Activated naive CD8-positive, alpha-beta T cell (primary cell): ENCODE data around the gene HLA-A.

Experiments
- H3K27ac Mint-ChIP-seq: one replicate; pipeline ENCODE4 v1.8.0; 2021; ENCODE audit warnings: mixed read lengths
- H3K27me3 Mint-ChIP-seq: one replicate; pipeline ENCODE4 v1.8.0; 2021; ENCODE audit warnings: mixed read lengths
- H3K36me3 Mint-ChIP-seq: one replicate; pipeline ENCODE4 v1.8.0; 2021; ENCODE audit warnings: mixed read lengths
- H3K4me1 Mint-ChIP-seq: one replicate; pipeline ENCODE4 v1.8.0; 2021; ENCODE audit warnings: low read depth, mixed read lengths
- H3K4me3 Mint-ChIP-seq: one replicate; pipeline ENCODE4 v1.8.0; 2021; ENCODE audit warnings: mild to moderate bottlenecking, mixed read lengths
- H3K9me3 Mint-ChIP-seq: one replicate; pipeline ENCODE4 v1.8.0; 2021; ENCODE audit warnings: low read depth, mixed read lengths

HLA-A gene

DNA sequence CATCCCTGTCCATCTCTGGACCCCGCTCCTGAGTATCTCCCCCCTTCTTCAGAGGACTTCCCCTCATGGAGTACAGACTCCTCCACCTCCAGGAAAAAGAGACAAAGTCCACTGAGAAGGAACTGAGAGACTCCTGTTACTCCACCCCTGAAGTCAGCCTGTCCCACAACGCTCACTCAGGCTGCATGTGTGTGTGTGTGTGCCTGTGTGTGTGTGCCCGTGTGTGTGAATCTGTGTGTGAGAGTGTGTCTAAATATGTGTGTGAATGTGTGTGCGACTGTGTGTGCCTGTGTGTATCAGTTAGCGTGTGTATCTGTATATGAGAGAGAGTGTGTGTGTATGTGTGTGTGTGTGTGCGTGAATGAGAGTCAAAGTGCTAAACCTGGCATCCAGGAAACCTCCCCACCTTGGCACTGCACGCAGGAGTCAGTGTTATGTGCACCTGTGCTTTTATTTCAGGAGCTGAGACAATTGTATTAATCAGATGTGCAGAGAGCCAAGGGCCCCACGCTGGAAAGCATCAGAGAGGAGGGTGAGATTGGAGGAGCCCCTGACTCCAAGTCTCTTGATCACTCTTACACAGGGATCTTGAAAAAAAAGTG is 39.0 kb downstream of the HLA-A start:
- H3K27me3 Mint-ChIP-seq, result peaks cover 8% of the 10 kb centered on the region
- H3K36me3 Mint-ChIP-seq, result no peaks in the 10 kb centered on the region
- H3K9me3 Mint-ChIP-seq, result no peaks in the 10 kb centered on the region
- no peak overlapping the region for H3K4me3 Mint-ChIP-seq
- no peak overlapping the region for H3K27ac Mint-ChIP-seq
- H3K4me1 Mint-ChIP-seq, result peaks cover 9% of the 10 kb centered on the region

DNA sequence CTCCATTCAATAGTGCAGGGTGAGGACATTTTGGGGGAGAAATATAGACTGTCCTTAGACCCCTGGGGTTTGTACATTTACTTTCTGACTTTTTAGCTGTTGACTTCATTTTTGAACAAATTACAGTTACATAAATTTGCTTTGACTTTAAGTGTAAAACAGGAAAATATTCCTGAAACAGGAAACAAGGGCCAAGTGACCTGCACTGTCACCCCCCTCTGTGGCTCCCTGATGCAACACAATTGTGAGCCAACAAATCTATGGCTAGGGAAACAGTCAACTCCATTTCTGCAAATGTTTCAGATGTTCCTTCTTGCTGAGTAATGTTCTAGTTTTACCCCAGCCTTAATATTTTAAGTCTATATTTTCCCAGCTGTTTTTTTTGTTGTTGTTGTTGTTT is 39.8 kb downstream of the HLA-A start:
- peaks cover 4% of the 10 kb centered on the region for H3K27me3 Mint-ChIP-seq
- H3K27ac Mint-ChIP-seq, result no peak overlapping the region
- no peak overlapping the region for H3K4me3 Mint-ChIP-seq
- H3K4me1 Mint-ChIP-seq, result peaks cover 5% of the 10 kb centered on the region
- peaks cover 2% of the 10 kb centered on the region for H3K36me3 Mint-ChIP-seq
- no peaks in the 10 kb centered on the region for H3K9me3 Mint-ChIP-seq

DNA sequence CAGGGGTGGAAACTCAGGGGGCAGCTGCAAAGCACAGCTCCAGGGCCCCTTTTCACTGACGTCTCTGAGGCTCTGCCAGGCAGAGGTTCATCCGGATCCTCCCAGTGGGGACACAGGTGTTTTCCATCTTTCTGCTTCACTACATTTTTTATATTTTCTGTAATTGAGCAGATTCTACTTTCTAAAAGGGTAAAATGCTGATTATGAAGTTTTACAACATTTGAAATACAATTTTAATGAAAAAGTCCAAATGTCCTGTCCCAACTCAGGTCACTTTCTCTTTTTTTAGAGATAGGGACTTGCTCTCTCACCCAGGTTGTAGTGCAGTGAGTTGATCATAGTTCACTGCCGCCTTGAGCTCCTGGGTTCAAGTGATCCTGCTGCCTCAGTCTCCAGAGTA is 41.9 kb downstream of the HLA-A start:
- no peaks in the 10 kb centered on the region for H3K9me3 Mint-ChIP-seq
- H3K4me3 Mint-ChIP-seq, result no peak overlapping the region
- peaks cover 8% of the 10 kb centered on the region for H3K36me3 Mint-ChIP-seq
- H3K4me1 Mint-ChIP-seq, result no peaks in the 10 kb centered on the region
- no peak overlapping the region for H3K27ac Mint-ChIP-seq
- H3K27me3 Mint-ChIP-seq, result no peaks in the 10 kb centered on the region

DNA sequence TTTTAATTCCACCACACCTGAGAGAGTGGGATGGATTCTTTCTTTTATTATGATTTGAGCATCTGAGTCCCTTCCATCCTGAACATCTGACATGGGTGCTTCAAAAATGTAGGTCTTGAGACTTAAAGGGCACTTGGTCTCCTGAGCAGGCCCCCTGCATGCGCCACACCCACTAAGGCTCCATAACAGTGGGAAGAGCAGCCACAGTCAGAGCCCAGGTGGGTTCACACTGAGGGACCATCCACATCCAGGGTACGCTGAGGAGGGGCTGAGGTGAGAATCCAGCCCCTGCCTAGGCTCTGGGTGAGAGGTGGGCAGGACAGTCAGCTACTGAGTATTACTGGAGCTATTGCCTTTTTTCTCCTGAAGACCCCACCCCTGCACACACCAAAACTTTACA is 42.7 kb downstream of the HLA-A start:
- Mint-ChIP-seq H3K27me3 (no peaks in the 10 kb centered on the region), H3K4me1 (no peaks in the 10 kb centered on the region), H3K27ac (no peak overlapping the region), H3K36me3 (peaks cover 10% of the 10 kb centered on the region), H3K4me3 (no peak overlapping the region), H3K9me3 (no peaks in the 10 kb centered on the region)

DNA sequence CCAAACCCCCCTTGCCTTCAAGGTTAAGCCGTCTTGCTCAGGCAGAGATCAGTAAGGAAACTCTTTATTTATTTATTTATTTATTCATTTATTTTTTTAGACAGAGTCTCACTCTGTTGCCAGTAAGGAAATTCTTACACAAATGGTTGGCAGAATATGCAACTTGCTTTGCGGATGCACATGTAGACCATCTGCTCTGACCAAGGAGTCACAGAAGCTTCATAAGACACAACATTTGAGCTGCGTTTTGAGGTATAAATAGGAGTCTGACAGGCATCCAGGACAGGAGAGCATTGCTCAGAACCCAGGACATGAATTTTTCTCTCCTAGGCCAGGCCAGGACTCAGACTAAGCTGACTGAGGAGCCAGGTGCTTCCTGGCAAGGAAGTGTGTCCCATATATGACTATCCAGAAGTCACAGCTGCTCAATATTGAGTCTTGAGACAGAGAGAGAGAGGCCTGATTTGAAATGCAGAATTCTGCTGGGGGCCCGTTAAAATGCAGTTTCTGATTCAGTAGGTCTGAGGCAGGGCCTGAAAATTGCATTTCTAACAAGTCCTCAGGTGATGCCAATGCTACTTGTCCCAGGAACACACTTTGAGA is 43.9 kb downstream of the HLA-A start:
- Mint-ChIP-seq H3K4me3 (no peak overlapping the region), H3K27me3 (no peaks in the 10 kb centered on the region), H3K27ac (no peak overlapping the region), H3K36me3 (peaks cover 10% of the 10 kb centered on the region), H3K9me3 (no peaks in the 10 kb centered on the region), H3K4me1 (no peaks in the 10 kb centered on the region)

DNA sequence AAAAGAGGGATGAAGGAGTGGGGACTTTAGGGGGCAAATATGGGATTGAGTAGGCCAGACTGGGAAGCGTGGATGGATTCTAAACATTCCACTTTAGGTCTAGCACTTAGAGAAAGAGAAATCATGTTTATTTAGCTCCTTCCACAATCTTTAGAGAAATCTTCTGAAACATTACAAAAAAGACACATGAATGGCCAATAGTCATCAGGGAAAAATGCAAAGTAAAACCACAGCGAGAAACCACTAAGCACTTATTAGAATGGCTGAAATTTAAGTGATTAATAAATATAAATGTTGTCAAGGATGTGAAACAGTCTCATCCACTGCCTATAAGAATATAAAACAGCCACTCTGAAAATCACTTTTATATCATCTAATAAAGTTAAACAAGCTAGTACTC is 46.9 kb downstream of the HLA-A start:
- Mint-ChIP-seq H3K4me3 (no peak overlapping the region), H3K27me3 (no peaks in the 10 kb centered on the region), H3K4me1 (no peaks in the 10 kb centered on the region), H3K27ac (no peak overlapping the region), H3K9me3 (no peaks in the 10 kb centered on the region), H3K36me3 (peaks cover 15% of the 10 kb centered on the region)

DNA sequence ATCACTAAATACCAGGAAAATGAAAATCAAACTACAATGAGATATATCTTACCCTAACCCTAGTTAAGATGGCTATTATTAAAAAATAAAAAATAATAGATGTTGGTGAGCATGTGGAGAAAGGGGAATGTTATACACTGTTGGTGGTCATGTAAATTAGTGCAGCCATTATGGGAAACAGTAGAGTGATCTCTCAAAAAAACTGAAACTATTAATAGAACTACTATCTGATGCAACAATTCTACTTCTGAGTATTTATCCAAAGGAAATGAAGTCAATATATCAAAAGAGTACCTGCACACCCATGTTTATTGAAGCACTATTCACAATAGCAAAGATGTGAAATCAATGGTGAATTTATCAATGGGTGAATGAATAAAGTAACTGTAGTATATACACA is 48.6 kb downstream of the HLA-A start:
- Mint-ChIP-seq H3K27me3 (no peaks in the 10 kb centered on the region), H3K36me3 (peaks cover 15% of the 10 kb centered on the region), H3K4me1 (no peaks in the 10 kb centered on the region), H3K9me3 (no peaks in the 10 kb centered on the region), H3K4me3 (no peak overlapping the region), H3K27ac (no peak overlapping the region)

DNA sequence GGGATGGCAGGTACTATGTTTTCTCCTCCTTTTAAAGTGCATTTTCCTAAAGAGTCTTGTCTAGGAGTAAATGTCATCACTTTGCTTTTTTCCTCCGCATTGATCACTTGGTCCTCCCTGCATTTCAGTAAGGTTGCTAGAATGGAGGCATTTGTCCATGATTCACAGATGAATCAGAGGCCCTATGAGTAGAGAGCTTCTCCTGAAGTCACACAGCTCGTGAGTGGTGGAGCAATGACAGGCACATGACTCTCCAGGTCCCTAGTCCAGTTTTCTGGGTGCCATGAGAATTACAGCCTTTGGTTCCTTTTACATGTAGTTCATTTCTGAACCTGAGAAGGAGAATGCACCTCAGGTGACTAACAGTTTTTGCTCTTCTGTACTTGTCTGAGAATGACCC is 50.5 kb downstream of the HLA-A start:
- Mint-ChIP-seq H3K27me3 (peaks cover 2% of the 10 kb centered on the region), H3K4me3 (no peak overlapping the region), H3K4me1 (no peaks in the 10 kb centered on the region), H3K36me3 (peaks cover 14% of the 10 kb centered on the region), H3K27ac (no peak overlapping the region), H3K9me3 (no peaks in the 10 kb centered on the region)

DNA sequence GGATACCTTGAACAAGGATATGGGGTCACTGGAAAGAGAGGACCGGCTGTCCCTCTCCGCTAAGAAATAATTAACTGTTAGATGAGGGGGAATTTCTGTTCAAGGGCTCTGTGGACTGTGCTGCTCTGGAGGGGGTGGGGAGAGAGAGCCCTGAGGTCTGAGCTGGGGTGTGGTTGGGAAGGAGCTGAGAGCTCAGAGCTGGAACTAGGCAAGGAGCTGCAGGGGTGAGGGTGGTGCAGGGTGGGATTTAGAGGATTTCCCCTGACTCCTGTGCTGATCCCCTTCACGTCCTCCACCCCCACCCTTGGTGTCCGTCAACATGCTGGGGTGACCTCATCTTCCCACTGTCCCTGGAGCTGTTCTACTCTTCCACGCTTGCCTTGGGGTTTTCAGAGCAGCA is 52.5 kb downstream of the HLA-A start:
- H3K4me3 Mint-ChIP-seq, result no peak overlapping the region
- H3K36me3 Mint-ChIP-seq, result peaks cover 14% of the 10 kb centered on the region
- no peaks in the 10 kb centered on the region for H3K4me1 Mint-ChIP-seq
- H3K27me3 Mint-ChIP-seq, result peaks cover 2% of the 10 kb centered on the region
- H3K27ac Mint-ChIP-seq, result no peak overlapping the region
- no peaks in the 10 kb centered on the region for H3K9me3 Mint-ChIP-seq

DNA sequence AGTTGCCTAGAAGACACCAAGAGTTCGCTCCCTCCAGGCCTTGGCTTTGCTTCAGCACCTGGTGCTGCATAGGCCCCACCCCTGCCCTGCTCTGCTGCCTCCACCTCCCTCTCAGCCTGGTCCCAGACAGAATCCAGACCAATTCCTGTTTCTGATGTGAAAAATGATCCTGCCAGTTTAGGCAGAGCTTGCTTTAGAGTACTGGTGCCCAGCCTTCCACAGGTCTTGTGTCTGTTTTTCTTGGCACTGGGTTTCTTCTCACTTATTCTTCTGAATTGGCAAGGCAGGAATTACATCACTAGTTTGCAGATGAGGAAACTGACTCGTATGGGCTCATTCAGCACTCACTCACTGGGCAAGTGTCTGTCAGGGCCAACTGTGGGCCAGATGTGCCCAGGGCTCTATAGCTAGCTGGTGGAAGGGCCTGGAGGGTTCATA is 53.0 kb downstream of the HLA-A start:
- peaks cover 14% of the 10 kb centered on the region for H3K36me3 Mint-ChIP-seq
- H3K4me1 Mint-ChIP-seq, result no peaks in the 10 kb centered on the region

More for the DNA sequence above, 53.0 kb downstream of the HLA-A start:
- Mint-ChIP-seq H3K4me3 (no peak overlapping the region), H3K27me3 (peaks cover 2% of the 10 kb centered on the region), H3K27ac (no peak overlapping the region), H3K9me3 (no peaks in the 10 kb centered on the region)
